ENCODE measurements around the gene ENGASE. TPM values are rescaled to one million over a fixed set of nuclear protein-coding genes. Genes with fewer than 3 reads are reported as not detected.
"Not testable (repeated sequence)": the region's sequence is repeated elsewhere in the genome, so short reads cannot be mapped to it uniquely, and the experiment has no call there.

The ENGASE gene
- total RNA-seq, 1 donor from 2014 or later: 72.6 TPM

GRCh38 chr17:79071161-79071740 is 3.4 kb upstream of the ENGASE start:
- peaks cover 11% of the 10 kb centered on the region for H3K27me3 Mint-ChIP-seq
- H3K27ac Mint-ChIP-seq: no peak overlapping the region
- no peak for DNase-seq (ENCODE audit: extremely low spot score, unreplicated experiment)
- peaks cover 9% of the 10 kb centered on the region for H3K4me1 Mint-ChIP-seq (ENCODE audit: unreplicated experiment)
- H3K4me3 Mint-ChIP-seq: no peak overlapping the region
- peaks cover 4% of the 10 kb centered on the region for H3K36me3 Mint-ChIP-seq
- TF ChIP-seq, protein P1, sequence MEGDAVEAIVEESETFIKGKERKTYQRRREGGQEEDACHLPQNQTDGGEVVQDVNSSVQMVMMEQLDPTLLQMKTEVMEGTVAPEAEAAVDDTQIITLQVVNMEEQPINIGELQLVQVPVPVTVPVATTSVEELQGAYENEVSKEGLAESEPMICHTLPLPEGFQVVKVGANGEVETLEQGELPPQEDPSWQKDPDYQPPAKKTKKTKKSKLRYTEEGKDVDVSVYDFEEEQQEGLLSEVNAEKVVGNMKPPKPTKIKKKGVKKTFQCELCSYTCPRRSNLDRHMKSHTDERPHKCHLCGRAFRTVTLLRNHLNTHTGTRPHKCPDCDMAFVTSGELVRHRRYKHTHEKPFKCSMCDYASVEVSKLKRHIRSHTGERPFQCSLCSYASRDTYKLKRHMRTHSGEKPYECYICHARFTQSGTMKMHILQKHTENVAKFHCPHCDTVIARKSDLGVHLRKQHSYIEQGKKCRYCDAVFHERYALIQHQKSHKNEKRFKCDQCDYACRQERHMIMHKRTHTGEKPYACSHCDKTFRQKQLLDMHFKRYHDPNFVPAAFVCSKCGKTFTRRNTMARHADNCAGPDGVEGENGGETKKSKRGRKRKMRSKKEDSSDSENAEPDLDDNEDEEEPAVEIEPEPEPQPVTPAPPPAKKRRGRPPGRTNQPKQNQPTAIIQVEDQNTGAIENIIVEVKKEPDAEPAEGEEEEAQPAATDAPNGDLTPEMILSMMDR (conservative IDR thresholded peaks at IDR 0.05): no peak
- H3K9me3 Mint-ChIP-seq: no peaks in the 10 kb centered on the region

DNA sequence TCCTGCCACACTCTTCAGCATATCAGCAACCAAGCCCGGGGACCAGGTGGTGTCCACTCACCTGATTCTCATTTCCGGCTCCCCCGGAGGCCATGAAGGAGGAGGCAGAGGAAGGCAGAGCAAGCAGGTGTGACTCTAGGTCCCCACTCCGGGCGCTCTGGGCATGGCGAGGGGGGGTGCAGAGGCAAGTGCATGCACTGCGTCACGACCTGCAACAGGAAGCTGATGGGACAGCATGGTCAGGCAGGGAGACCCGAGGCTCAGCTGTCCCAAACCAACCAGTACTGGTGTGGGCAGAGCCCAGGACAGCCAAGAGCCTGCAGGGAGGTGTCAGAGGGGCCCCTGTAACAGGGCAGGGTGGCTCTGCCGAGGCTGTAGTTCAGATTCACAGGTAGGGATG is 2.1 kb upstream of the ENGASE start:
- peaks cover 11% of the 10 kb centered on the region for H3K27me3 Mint-ChIP-seq
- H3K4me3 Mint-ChIP-seq: no peak overlapping the region
- H3K36me3 Mint-ChIP-seq: peaks cover 4% of the 10 kb centered on the region
- no peak for DNase-seq (ENCODE audit: extremely low spot score, unreplicated experiment)
- H3K9me3 Mint-ChIP-seq: no peaks in the 10 kb centered on the region
- peaks cover 9% of the 10 kb centered on the region for H3K4me1 Mint-ChIP-seq (ENCODE audit: unreplicated experiment)
- TF ChIP-seq, protein P1 (conservative IDR thresholded peaks at IDR 0.05): no peak
- no peak overlapping the region for H3K27ac Mint-ChIP-seq

- no peak overlapping the region for H3K27ac Mint-ChIP-seq
- H3K4me1 Mint-ChIP-seq (ENCODE audit: unreplicated experiment): peaks cover 9% of the 10 kb centered on the region
- H3K9me3 Mint-ChIP-seq: no peaks in the 10 kb centered on the region
- DNase-seq (ENCODE audit: extremely low spot score, unreplicated experiment): no peak
- peaks cover 4% of the 10 kb centered on the region for H3K36me3 Mint-ChIP-seq
- H3K27me3 Mint-ChIP-seq: peaks cover 11% of the 10 kb centered on the region
- peak overlapping the region; percentile 25 for H3K4me3 Mint-ChIP-seq
- TF ChIP-seq, protein P1 (conservative IDR thresholded peaks at IDR 0.05): no peak
Measured at GRCh38 chr17:79073016-79073705, 1.5 kb upstream of the ENGASE start.

DNA sequence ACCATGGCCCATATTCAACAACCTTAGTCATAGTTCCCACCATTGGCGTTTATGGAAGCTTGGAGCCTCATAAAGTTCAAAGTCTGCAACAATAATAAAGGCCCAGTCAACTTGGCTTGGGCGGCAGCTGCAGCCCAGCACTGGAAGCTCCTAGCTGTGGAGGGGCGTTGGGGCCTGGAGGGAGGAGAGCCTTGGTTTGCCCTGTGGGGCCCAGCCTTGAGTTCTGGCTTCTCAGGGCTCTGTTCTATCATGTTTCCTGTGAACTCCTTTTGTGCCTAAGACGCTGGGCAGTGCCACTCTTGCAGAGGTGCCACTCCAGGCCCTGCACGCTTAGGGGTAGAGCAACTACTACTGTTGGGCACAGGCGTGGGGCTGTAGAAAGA is 927 bp upstream of the ENGASE start:
- no peak for DNase-seq (ENCODE audit: extremely low spot score, unreplicated experiment)
- H3K9me3 Mint-ChIP-seq: no peaks in the 10 kb centered on the region
- peak overlapping the region; percentile 25 for H3K4me3 Mint-ChIP-seq

DNA sequence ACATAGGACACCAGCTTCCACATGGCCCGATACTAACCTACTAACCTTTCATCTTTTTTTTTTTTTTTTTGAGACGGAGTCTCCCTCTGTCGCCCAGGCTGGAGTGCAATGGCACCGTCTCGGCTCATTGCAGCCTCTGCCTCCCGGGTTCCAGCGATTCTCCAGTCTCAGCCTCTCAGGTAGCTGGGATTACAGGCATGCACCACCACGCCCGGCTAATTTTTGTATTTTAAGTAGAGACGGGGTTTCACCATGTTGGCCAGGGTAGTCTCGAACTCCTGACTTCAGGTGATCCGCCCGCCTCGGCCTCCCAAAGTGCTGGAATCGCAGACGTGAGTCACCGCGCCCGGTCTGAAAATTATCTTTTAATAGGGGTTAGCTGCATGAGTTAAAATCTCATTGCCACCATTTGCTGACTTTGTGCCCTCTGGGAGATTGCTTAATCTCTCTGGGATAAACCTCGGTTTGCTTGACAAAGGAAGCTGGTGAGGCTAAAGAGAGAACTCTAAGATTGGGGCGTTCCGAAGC is 439 bp upstream of the ENGASE start:
- not testable (repeated sequence) for DNase-seq (ENCODE audit: extremely low spot score, unreplicated experiment); H3K4me1 Mint-ChIP-seq (ENCODE audit: unreplicated experiment); H3K9me3 Mint-ChIP-seq; H3K36me3 Mint-ChIP-seq
- Mint-ChIP-seq H3K4me3 (peak overlapping the region; percentile 86), H3K27me3 (peaks cover 11% of the 10 kb centered on the region), H3K27ac (peak overlapping the region; percentile 50)

More for the DNA sequence above, 927 bp upstream of the ENGASE start:
- TF ChIP-seq, protein P1 (conservative IDR thresholded peaks at IDR 0.05): no peak
- H3K27me3 Mint-ChIP-seq: peaks cover 11% of the 10 kb centered on the region
- H3K4me1 Mint-ChIP-seq (ENCODE audit: unreplicated experiment): peaks cover 9% of the 10 kb centered on the region
- H3K27ac Mint-ChIP-seq: no peak overlapping the region
- peaks cover 4% of the 10 kb centered on the region for H3K36me3 Mint-ChIP-seq

- H3K36me3 Mint-ChIP-seq: peaks cover 6% of the 10 kb centered on the region
- TF ChIP-seq, protein P1 (conservative IDR thresholded peaks at IDR 0.05): no peak
- peak overlapping the region; percentile 76 for H3K27ac Mint-ChIP-seq
- peaks cover 9% of the 10 kb centered on the region for H3K4me1 Mint-ChIP-seq (ENCODE audit: unreplicated experiment)
- H3K9me3 Mint-ChIP-seq: no peaks in the 10 kb centered on the region
- H3K27me3 Mint-ChIP-seq: peaks cover 8% of the 10 kb centered on the region
- no peak for DNase-seq (ENCODE audit: extremely low spot score, unreplicated experiment)
- H3K4me3 Mint-ChIP-seq: peak overlapping the region; percentile 89
Measured at GRCh38 chr17:79075446-79075750, 774 bp downstream of the ENGASE start.
